HCT116 (cell line): ENCODE data around the gene TMPRSS13.

Experiments used
- CTCF ChIP-seq, 3 experiments: fragments of 200-600 bp in 1 of 3; sonication (generic) in 1 of 3; IDR thresholded peaks in 2 of 3; conservative IDR thresholded peaks in 1 of 3; 2 replicates each; pipeline ENCODE4 v1.5.1; 2012 to 2017; ENCODE audit warnings: low read depth in 2 of 3, low read length in 2 of 3, antibody characterized with exemption in 1 of 3, borderline replicate concordance in 1 of 3, control low read depth in 1 of 3, mild to moderate bottlenecking in 1 of 3, mixed read lengths in 1 of 3, mixed run types in 1 of 3, moderate library complexity in 1 of 3; ENCODE audit not compliant: insufficient read depth in 1 of 3
- EZH2 ChIP-seq: fragments of 200-600 bp; sonication (generic); IDR thresholded peaks from 2 replicates; pipeline ENCODE4 v1.6.1; 2017; ENCODE audit warnings: antibody characterized with exemption, mixed run types
- FOSL1 ChIP-seq: IDR thresholded peaks from 2 replicates; pipeline ENCODE4 v1.6.1; 2012; ENCODE audit warnings: low read depth
- MAX ChIP-seq: IDR thresholded peaks from 2 replicates; pipeline ENCODE4 v1.6.1; 2012
- POLR2AphosphoS5 ChIP-seq: IDR thresholded peaks from 2 replicates; pipeline ENCODE4 v1.6.1; 2011; ENCODE audit warnings: mild to moderate bottlenecking, low read depth, low read length, moderate library complexity
- REST ChIP-seq: IDR thresholded peaks from 2 replicates; pipeline ENCODE4 v1.6.1; 2012; ENCODE audit warnings: low read depth
- SP1 ChIP-seq: IDR thresholded peaks from 2 replicates; pipeline ENCODE4 v1.6.1; 2012; ENCODE audit warnings: low read depth
- TCF7L2 ChIP-seq: IDR thresholded peaks from 2 replicates; pipeline ENCODE4 v1.7.0; 2011; ENCODE audit warnings: borderline replicate concordance, inconsistent platforms; ENCODE audit not compliant: insufficient read depth, insufficient read length; ENCODE audit errors: extremely low read depth

GRCh38 chr11:117929916-117930570 lies 841 bp upstream of the TMPRSS13 start:
- TF ChIP-seq SP1 (no peak), CTCF (IDR thresholded peaks at IDR 0.05 in 2 of 3, conservative IDR thresholded peaks at IDR 0.05 in 1 of 3; ENCODE audit: borderline replicate concordance in 1 of 3, insufficient read depth in 1 of 3, low read depth in 2 of 3, low read length in 2 of 3) (no peak), EZH2 (no peak), REST (no peak), POLR2AphosphoS5 (no peak), MAX (no peak), TCF7L2 (no peak), FOSL1 (no peak)
